Left colon (tissue), 2 donors: ENCODE data around the gene TBC1D3. TPM values are rescaled to one million over a fixed set of nuclear protein-coding genes. Genes with fewer than 3 reads are reported as not detected.
"Not testable (repeated sequence)": the region's sequence is repeated elsewhere in the genome, so short reads cannot be mapped to it uniquely, and the experiment has no call there.

ENCODE experiments used
- ATAC-seq: fragments of 200-7000 bp; cut with Tn5 transposase; one replicate; pipeline ENCODE4 v1.9.1; 2020; ENCODE audit warnings: mild to moderate bottlenecking, moderate library complexity
- DNase-seq, 2 donors: peaks; one replicate each; pipeline ENCODE4 v3.0.0-alpha.2; 2020
- intact Hi-C, 2 donors: fragments of 100-400 bp; cut with DNase I in 1 of 2; cut with micrococcal nuclease in 1 of 2; formaldehyde crosslinking; loops; one replicate each; pipeline versions ENCODE4 v1.11.2 to v1.14.0; 2022; cut with DNase I, micrococcal nuclease
- long read RNA-seq: library from polyadenylated mRNA; unstranded; transcript quantifications from one replicate; pipeline ENCODE4 v2.0.0, GENCODE V29; 2021
- total RNA-seq, 2 donors: library from RNA; stranded (reverse); fragmentation: NEBNext Ultra II Directional; extraction: Animal tissue kit (Norgen Biotek cat#: 25700); gene quantifications; one replicate each; pipeline ENCODE4 v1.2.1, GENCODE V29; 2021
- donor health status: DM: no; HTN: no; CAD: no.
- donor health status: DM: yes; HTN: yes; CAD: no.

Gene TBC1D3
- not detected for total RNA-seq
- long read RNA-seq, partial matches to known transcripts, result 2 of 7 reads
- long read RNA-seq, other reads (novel, unspliced or antisense), result 5 of 7 reads

GRCh38 chr17:38192455-38192854, at the start of gene TBC1D3:
Gene TBC1D3 (minus strand): TSS chr17:38192555. CDS start chr17:38191029, 1,526 bp downstream.
- DNase-seq, intact Hi-C loops, ATAC-seq: not testable (repeated sequence)

GRCh38 chr17:38232790-38233189, 40.4 kb upstream of the TBC1D3 start:
- DNase-seq, ATAC-seq, intact Hi-C loops: not testable (repeated sequence)

GRCh38 chr17:38225844-38226495, 33.6 kb upstream of the TBC1D3 start:
- ATAC-seq, intact Hi-C loops, DNase-seq: not testable (repeated sequence)

- DNase-seq, ATAC-seq, intact Hi-C loops: not testable (repeated sequence)
Measured at GRCh38 chr17:38220867-38221266, 28.5 kb upstream of the TBC1D3 start.

- DNase-seq, intact Hi-C loops, ATAC-seq: not testable (repeated sequence)
Measured at GRCh38 chr17:38200271-38200670, 7.9 kb upstream of the TBC1D3 start.

GRCh38 chr17:38134860-38135259, 57.5 kb downstream of the TBC1D3 start:
- peak in 1 of 2 donors; percentile 21 for DNase-seq
- ATAC-seq, intact Hi-C loops: not testable (repeated sequence)

Other genes starting within 250 kb of the TBC1D3 start
- 10 to 100 TPM; 13.7 to 14.1 TPM for gene TBC1D3L, start 203.5 kb downstream of the TBC1D3 start, total RNA-seq
- gene TBC1D3D, start 188.6 kb downstream of the TBC1D3 start, total RNA-seq, result under 1 TPM; 0.53 to 0.58 TPM
- not detected for gene TBC1D3C, start 123.9 kb downstream of the TBC1D3 start, total RNA-seq
- not detected for gene TBC1D3E, start 64.6 kb downstream of the TBC1D3 start, total RNA-seq
- 10 to 100 TPM; 28.3 to 28.6 TPM for gene MRPL45, start 104.6 kb upstream of the TBC1D3 start, total RNA-seq
- gene GPR179, start 151.4 kb upstream of the TBC1D3 start, total RNA-seq, result under 1 TPM in 1 of 2 donors, not detected in 1; 0.03 TPM
- gene SOCS7, start 159.3 kb upstream of the TBC1D3 start, total RNA-seq, result 10 to 100 TPM; 11.3 to 12.6 TPM
- 10 to 100 TPM in 1 of 2 donors, 1 to 10 TPM in 1; 3.9 to 11.3 TPM for gene ARHGAP23, start 235.9 kb upstream of the TBC1D3 start, total RNA-seq